PC-3 (cell line): ENCODE results near the gene FAM156A.

Source experiments
- EZH2 ChIP-seq: fragments of 300-600 bp; sonication (generic); IDR thresholded peaks from one replicate; pipeline ENCODE4 v1.6.1; 2017; ENCODE audit warnings: antibody characterized with exemption, mild to moderate bottlenecking, low read length; ENCODE audit not compliant: unreplicated experiment
- EZH2phosphoT487 ChIP-seq: fragments of 300-600 bp; sonication (generic); IDR thresholded peaks from 2 replicates; pipeline ENCODE4 v1.6.1; 2018; ENCODE audit warnings: mild to moderate bottlenecking, antibody characterized with exemption, low read length, borderline replicate concordance
- TF ChIP-seq, protein P1 (sequence below): fragments of 300-600 bp; sonication (generic); conservative IDR thresholded peaks from 2 replicates; pipeline ENCODE4 v1.5.1; 2017; ENCODE audit warnings: antibody characterized with exemption, low read depth, mild to moderate bottlenecking, low read length

DNA sequence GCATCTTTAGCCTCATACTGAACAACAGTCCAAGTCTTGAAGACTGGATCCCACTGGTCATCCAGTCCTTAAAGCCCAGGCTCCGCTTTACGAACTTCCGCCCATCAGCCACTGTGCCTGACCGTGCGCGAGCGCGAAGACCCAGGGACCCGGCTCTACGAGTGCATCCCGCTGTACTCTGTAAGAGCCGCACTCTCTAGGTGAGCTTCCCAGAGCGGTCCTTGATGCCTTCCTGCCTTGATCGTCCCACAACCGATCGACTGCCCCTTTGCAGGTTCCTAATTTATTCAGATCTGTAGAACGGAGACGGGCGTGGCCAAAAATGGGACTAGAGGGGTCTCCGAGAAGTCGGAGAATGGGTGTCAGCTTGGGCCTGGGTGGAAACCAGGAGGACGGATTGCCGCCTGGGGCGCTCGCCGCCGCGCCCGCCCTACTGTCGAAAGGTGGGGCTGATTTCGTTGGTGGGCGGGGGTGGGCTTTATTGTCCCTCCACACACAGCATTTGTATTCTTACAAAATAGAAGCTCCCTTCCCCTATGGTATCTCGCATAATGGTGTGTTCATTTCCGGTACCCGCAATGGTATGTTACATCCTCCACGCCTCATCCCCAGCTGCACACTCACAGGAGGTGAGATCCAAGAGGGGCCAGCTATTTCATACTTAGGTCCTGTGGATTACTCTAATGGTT is 42.3 kb upstream of the FAM156A start:
- TF ChIP-seq, protein P1, sequence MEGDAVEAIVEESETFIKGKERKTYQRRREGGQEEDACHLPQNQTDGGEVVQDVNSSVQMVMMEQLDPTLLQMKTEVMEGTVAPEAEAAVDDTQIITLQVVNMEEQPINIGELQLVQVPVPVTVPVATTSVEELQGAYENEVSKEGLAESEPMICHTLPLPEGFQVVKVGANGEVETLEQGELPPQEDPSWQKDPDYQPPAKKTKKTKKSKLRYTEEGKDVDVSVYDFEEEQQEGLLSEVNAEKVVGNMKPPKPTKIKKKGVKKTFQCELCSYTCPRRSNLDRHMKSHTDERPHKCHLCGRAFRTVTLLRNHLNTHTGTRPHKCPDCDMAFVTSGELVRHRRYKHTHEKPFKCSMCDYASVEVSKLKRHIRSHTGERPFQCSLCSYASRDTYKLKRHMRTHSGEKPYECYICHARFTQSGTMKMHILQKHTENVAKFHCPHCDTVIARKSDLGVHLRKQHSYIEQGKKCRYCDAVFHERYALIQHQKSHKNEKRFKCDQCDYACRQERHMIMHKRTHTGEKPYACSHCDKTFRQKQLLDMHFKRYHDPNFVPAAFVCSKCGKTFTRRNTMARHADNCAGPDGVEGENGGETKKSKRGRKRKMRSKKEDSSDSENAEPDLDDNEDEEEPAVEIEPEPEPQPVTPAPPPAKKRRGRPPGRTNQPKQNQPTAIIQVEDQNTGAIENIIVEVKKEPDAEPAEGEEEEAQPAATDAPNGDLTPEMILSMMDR = no peak
- TF ChIP-seq EZH2 = no peak
- TF ChIP-seq EZH2phosphoT487 = no peak
